ENCODE measurements around the gene GPRASP3. TPM values are rescaled to one million over a fixed set of nuclear protein-coding genes. Genes with fewer than 3 reads are reported as not detected.

Gene GPRASP3
- total RNA-seq, 1 experiment from 2014 or later, result 3.1 TPM

DNA sequence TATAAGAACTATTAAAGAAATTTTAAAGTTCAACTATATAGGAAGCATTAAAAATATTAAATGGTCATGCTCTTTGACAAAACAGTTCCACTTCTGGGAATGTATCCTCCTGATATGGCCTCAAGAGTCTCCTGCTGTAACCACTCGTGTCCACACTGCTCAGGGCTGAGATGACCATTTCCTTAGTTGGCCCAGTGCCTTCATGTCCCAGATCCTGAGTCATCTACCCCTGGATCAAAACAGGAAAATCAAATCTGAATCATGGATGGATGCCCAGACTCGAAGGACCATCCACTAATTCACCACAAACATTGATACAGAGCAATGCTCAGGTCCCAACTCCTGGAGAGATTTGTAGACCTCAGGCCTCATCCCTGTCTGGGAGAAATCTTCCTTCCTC lies 44.7 kb downstream of the GPRASP3 start:
- no peak overlapping the region for H2AFZ ChIP-seq (ENCODE audit: low read depth, low read length, poor library complexity, severe bottlenecking)
- H3K9me3 ChIP-seq (ENCODE audit: control insufficient read depth in 1 of 2, insufficient read depth in 1 of 2, low read depth in 1 of 2, low read length in 2 of 2), result no peaks in the 10 kb centered on the region
- no peaks in the 10 kb centered on the region for H4K20me1 ChIP-seq (ENCODE audit: insufficient read depth)
- peaks cover 11% of the 10 kb centered on the region for H3K79me2 ChIP-seq (ENCODE audit: insufficient read depth, low read length)
- ChIA-PET POLR2A (no interaction called here), CTCF (no interaction called here), RAD21 (ENCODE audit: low non-redundant PET in 1 of 2, low total read pairs in 2 of 2, uncharacterized antibody in 2 of 2, unreplicated experiment in 2 of 2) (no interaction called here)
- H3K27ac ChIP-seq (ENCODE audit: low read depth, low read length), result no peak overlapping the region
- TF ChIP-seq SRF (IDR thresholded peaks at IDR 0.05; ENCODE audit: low read depth), result no peak
- no peak for TF ChIP-seq EZH2 (IDR thresholded peaks at IDR 0.05)
- TF ChIP-seq FOSL1 (IDR thresholded peaks at IDR 0.05; ENCODE audit: low read depth), result no peak
- TF ChIP-seq CBX3 (IDR thresholded peaks at IDR 0.05; ENCODE audit: low read depth), result no peak
- no peak for TF ChIP-seq EZH2phosphoT487 (IDR thresholded peaks at IDR 0.05; ENCODE audit: borderline replicate concordance)
- TF ChIP-seq, protein P1, sequence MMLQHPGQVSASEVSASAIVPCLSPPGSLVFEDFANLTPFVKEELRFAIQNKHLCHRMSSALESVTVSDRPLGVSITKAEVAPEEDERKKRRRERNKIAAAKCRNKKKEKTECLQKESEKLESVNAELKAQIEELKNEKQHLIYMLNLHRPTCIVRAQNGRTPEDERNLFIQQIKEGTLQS (IDR thresholded peaks at IDR 0.05), result no peak
- no peak for TF ChIP-seq POLR2A (IDR thresholded peaks at IDR 0.05; ENCODE audit: borderline replicate concordance, extremely low read depth, insufficient read depth, insufficient read length)
- TF ChIP-seq ZBTB33 (IDR thresholded peaks at IDR 0.05; ENCODE audit: extremely low read depth, insufficient replicate concordance, low read length), result no peak
- no peak for TF ChIP-seq EGR1 (IDR thresholded peaks at IDR 0.05; ENCODE audit: low read depth)
- H3K4me3 ChIP-seq (replicated peaks in 1 of 2; ENCODE audit: low read depth in 1 of 2, low read length in 2 of 2), result no peak overlapping the region
- BruUV-seq (replicated peaks), result no TSS peak
- H3K9me2 ChIP-seq (ENCODE audit: insufficient read depth), result no peaks in the 10 kb centered on the region
- H3K4me2 ChIP-seq (ENCODE audit: low read length), result no peak overlapping the region
- no peaks in the 10 kb centered on the region for H3K36me3 ChIP-seq (ENCODE audit: control insufficient read depth in 1 of 2, insufficient read depth in 2 of 2, low read length in 2 of 2)
- H3K4me1 ChIP-seq (ENCODE audit: control insufficient read depth in 1 of 2, insufficient read depth in 2 of 2, low read length in 2 of 2), result peaks cover 0 to 16% of the 10 kb centered on the region in 2 experiments; a peak in 2 of 4 replicates
- no peaks in the 10 kb centered on the region for H3K27me3 ChIP-seq (ENCODE audit: insufficient read depth, low read length)
- DNase-seq (ENCODE audit: low read depth, low spot score), result no peak
- ATAC-seq, result no peak
- H3K9ac ChIP-seq (ENCODE audit: low read length), result no peak overlapping the region
- intact Hi-C loops (cut with micrococcal nuclease), result no loop called here

DNA sequence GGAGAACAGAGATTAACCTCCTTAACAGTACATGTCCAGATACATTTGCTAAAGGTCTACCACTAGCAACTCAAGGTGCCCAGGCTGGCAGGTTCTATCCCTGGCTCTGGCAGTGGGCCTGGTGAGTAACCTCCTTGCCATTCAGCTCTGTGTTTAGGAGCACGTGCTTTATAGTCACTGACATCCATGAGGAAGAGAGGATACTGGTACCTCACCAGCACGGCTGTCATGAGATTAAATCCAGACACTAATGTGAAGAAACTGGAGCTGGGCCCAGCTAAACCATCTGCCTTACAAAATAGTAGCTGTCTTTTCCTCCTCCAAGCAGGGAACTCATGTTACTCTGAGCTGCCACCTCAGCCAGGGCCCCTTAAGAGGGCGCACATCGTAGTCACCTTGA lies 45.3 kb downstream of the GPRASP3 start:
- no peaks in the 10 kb centered on the region for H3K9me3 ChIP-seq (ENCODE audit: control insufficient read depth in 1 of 2, insufficient read depth in 1 of 2, low read depth in 1 of 2, low read length in 2 of 2)
- no peak overlapping the region for H2AFZ ChIP-seq (ENCODE audit: low read depth, low read length, poor library complexity, severe bottlenecking)
- peaks cover 0 to 17% of the 10 kb centered on the region in 2 experiments; a peak in 2 of 4 replicates for H3K4me1 ChIP-seq (ENCODE audit: control insufficient read depth in 1 of 2, insufficient read depth in 2 of 2, low read length in 2 of 2)
- peaks cover 17% of the 10 kb centered on the region for H3K79me2 ChIP-seq (ENCODE audit: insufficient read depth, low read length)
- H3K4me2 ChIP-seq (ENCODE audit: low read length), result no peak overlapping the region
- H3K9ac ChIP-seq (ENCODE audit: low read length), result no peak overlapping the region
- no peaks in the 10 kb centered on the region for H3K9me2 ChIP-seq (ENCODE audit: insufficient read depth)
- H3K27me3 ChIP-seq (ENCODE audit: insufficient read depth, low read length), result no peaks in the 10 kb centered on the region
- TF ChIP-seq SIN3A (IDR thresholded peaks at IDR 0.05; ENCODE audit: low read depth), result no peak
- peak; percentile 33; the same call in 1 of the 2 replicates for TF ChIP-seq MAX (IDR thresholded peaks at IDR 0.05)
- intact Hi-C loops (cut with micrococcal nuclease), result no loop called here
- H3K27ac ChIP-seq (ENCODE audit: low read depth, low read length), result no peak overlapping the region
- no peaks in the 10 kb centered on the region for H3K36me3 ChIP-seq (ENCODE audit: control insufficient read depth in 1 of 2, insufficient read depth in 2 of 2, low read length in 2 of 2)
- no peak for DNase-seq (ENCODE audit: low read depth, low spot score)
- no TSS peak for BruUV-seq (replicated peaks)
- ChIA-PET POLR2A (no interaction called here), RAD21 (ENCODE audit: low non-redundant PET in 1 of 2, low total read pairs in 2 of 2, uncharacterized antibody in 2 of 2, unreplicated experiment in 2 of 2) (no interaction called here), CTCF (no interaction called here)
- no peaks in the 10 kb centered on the region for H4K20me1 ChIP-seq (ENCODE audit: insufficient read depth)
- H3K4me3 ChIP-seq (replicated peaks in 1 of 2; ENCODE audit: low read depth in 1 of 2, low read length in 2 of 2), result no peak overlapping the region
- ATAC-seq, result no peak
